HG02610 (cell line): ENCODE results near the gene NEGR1.
A peak's percentile ranks its signal among the peaks of the same experiment; 100 is the strongest.
"Not testable (repeated sequence)": the region's sequence is repeated elsewhere in the genome, so short reads cannot be mapped to it uniquely, and the experiment has no call there.

ENCODE experiments used
- ATAC-seq: cut with Tn5 transposase; IDR thresholded peaks from one replicate; pipeline ENCODE4 v1.9.1; 2021; ENCODE audit warnings: mild to moderate bottlenecking, moderate library complexity; ENCODE audit not compliant: unreplicated experiment

Gene NEGR1

DNA sequence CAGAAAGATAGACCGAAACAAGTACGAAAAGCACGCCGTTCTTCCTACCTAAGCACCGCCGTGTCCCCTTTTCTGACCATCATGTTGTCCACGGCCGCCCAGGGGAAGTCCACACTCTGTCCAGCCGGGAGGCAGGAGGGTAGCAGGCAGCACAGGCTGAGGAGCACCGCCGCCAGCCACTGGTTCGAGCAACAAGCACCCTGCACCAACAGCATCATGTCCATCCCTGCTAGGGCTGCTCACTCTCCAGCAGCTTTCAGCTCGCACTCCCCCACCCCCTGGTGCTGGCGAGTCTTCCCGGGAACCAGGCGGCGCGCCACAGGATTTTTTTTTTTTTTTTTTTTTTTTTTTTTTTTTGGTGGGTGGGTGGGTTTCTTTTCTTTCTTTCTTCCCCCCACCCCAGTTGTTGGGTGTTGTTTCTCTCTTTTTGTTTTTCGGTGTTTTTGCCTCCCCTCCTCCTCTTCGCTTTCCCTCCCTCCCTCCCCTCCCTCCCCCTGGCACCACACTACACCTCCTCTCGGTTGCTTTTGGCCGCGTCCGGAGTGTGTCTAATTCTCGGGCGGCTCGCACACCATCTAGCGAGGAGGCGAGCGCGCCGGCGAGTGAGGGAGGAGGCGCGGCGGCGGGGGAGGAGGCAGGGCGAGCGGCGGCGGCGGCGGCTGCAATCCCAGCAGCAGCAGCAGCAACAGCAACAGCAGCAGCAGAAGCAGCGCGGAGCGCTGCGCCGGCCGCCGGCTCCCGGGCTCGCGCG lies at the start of gene NEGR1:
NEGR1 (minus strand) TSS at position 269 of the 751 bp plus-strand sequence.
- peak; percentile 47 for ATAC-seq

DNA sequence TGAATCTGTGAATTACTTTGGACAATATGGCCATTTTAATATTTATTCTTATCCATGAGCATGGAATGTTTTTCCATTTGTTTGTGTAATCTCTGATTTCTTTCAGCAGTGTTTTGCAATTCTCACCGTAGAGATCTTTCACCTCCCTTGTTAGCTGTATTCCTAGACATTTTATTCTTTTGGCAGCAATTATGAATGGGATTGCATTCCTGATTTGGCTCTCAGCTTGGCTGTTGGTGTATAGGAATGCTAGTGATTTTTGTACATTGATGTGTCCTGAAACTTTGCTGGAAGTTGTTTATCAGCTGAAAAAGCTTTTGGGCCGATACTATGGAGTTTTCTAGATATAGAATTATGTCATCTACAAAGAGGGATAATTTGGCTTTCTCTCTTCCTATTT lies 44.2 kb upstream of the NEGR1 start:
- no peak for ATAC-seq

DNA sequence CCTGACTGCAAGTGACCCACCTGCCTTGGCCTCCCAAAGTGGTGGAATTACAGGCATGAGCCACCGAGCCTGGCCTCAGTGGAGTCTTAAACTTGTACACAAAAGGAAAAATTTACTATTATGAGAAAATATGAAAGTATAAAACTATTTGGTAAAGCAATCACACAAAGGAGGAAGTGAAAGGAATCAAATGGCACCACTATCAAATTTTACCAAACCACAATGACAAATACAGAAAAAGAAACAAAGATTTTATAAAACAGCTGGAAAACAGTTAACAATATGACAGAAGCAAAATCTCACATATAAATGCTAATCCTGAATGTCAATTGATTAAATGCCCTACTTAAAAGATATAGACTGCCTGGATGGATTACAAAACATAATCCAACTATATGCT lies 42.1 kb upstream of the NEGR1 start:
- ATAC-seq = no peak

DNA sequence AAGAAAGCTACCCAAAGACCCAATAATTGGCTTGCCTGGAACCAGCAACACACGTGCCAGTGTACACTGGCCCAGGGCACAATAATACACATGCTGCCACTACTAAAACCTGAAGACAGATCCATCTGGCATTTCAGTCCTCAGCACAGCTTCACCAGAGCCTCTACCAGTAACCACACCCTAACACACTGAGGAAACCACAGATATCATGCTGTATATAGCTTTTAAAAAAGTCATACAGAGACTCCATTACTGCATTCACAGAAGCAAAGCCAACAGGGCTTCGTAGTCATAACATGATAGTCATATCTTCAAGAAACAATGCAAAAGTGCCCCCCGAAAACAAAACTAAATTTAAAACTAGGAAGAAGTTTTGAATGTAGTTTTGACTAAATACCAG lies 40.6 kb upstream of the NEGR1 start:
- peak; percentile 83 for ATAC-seq

DNA sequence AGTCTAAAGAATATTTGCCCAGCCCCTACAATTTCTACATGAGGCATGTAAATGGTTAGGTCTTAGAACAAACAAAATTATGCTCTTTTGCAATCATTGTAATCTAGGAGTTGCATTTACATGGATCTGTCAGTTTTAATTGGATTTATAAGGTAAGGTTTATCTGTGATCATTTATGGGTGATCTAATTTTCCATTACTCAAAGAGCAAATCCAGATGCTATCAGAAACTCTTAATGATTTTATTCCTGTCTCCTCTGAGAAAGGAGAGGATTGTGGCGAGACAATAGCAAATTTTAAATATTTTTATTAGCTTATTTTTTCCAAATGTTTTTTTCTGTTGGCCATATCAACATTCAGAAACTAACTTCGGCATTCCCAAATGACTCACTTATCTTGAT lies 14.2 kb upstream of the NEGR1 start:
- ATAC-seq = no peak

DNA sequence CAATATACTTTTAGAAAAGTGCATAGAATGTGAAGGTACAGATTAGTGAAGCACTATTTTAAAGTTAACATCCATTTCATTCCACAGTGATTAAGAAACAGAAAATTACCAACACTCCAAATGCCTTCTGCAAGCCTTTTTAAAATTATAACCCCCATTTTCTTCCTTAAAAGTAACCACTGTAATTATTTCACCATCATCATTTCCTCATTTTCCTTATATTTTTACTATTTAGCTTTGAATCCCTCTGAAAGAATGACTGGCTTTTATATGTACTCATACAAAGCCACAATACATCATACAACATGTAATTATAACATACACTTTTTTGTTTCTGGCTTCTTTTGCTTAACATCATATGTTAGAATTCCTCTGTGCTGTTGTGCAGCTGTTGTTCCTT lies 6.5 kb upstream of the NEGR1 start:
- no peak for ATAC-seq

DNA sequence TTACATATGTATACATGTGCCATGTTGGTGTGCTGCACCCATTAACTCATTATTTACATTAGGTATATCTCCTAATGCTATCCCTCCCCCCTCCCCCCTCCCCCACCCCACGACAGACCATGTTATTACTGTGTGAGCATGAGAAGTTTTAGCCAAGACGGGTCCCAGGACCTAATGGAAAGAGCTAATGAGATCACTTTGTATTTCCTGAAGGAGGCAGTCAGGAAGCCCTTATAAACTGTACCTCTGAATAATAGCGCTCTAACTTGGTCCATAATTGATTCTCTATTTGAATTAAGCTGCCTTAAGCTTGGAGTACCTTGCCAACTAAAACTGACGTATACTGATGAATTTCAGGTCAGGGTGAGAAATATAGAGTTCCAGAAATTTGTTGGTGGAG lies 4.1 kb upstream of the NEGR1 start:
- ATAC-seq = no peak

DNA sequence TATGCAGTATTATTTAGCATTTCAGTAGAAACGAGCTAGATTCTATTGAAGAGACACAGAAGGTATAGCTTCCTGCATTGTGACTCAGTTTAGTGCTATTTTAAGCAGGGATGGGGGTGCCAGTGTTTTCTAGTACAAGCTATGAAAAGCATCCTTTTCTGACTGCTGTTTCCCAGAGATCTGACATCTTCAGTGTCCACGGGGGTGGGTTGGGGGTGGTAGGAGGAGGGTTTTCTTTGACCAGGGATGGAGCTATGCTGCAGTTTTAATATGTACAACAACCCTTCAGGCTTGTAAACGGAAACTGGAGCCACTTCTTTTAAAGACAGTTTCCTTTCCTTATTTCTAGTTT lies 2.7 kb upstream of the NEGR1 start:
- no peak for ATAC-seq

DNA sequence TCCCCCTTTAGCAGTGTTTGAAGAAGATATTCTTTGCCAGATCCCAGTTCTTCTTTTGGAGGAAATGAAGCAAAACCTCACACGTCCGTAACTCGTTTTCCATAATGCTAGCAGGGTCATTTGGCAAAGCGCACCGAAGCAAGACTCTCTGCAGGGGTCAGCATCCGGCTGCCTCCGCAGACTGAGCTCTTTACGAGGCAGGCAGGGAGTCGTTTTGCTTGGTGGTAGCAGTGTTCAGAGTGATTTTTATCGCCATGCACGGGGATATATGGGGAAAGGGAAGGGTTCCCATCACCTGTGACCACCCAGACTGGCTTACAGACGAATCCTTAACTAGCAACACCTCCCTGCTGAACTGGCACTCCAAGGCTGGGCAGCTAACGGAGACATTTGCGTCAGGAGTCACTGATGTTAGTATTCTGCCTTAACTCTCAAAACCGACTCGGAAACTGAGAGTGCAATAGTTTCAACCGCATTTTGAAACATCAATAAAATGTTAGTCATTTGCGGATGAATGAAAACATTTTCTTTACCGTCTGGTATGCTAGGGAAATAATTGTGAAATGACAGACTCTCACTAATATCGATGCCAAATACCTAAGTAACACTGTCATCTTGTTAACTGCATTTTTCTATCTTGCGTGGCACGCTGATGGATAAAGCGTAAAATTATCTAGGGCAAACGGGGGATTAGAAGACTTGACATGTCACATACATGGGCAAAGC lies 2.2 kb upstream of the NEGR1 start:
- peak; percentile 81 for ATAC-seq

DNA sequence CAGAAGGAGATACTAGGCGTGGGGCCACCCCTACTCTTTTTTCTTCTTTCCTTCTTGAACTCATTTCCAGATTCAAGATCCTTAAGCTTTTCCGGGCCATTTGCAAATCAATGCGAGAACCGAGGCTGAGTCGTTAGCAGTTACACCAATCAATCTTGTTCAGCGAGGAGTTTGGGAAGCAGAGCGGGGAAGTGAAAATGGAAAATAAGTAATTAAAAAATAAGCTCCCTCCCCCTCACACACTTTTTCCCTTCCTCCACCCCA lies 1.7 kb upstream of the NEGR1 start:
- ATAC-seq = no peak

DNA sequence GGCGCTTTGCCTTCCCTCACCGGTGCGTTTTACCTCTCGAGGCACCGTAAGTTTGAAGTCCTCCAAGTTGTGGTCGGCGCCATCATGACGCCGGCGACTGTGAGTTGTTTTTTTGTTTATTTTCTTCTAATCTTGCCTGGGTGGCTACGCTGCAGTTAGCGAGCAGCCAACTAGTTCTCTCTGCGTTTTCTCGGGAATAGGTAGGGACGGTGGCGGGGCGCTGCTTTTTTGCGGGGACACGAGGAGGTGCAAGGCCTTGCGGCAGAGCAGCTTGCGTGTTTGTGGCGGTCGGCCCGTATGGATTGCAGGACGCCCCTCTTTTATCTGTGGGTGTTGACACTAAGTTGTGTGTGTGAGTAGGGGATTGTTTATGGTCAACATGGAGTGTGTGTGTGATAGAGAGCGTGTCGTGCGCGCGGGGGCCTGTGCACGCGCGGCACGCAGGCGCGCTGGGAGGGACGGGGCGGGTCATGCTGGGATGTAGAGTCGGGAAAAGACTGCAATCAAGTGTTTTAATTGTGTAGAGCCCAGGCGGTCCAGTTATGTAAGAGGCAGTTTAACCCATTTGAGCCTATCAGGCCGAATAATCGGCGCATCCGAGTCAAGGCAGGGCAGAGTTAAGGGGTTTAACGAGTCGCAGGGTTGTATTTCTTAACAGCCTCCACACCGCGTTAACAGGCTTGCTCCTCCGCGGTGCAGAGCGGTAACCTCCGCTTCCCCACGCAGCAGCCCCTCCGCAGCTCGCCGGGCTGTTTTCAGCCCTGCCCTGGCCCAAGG lies 1.2 kb upstream of the NEGR1 start:
- ATAC-seq = no peak

DNA sequence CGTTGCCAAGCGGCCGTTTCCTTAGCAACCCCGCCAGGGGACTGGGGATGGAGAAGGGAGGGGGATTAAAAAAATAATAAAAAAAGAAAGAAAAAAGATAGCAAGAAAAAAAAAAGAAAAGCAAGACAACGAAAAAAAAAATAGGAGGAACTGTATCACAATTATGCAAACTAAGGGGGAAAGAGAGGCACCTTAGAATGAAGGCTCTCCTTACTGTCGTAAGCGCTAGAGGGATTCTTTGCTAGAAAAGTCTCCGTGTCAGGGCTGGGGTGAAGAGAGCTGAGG lies 625 bp upstream of the NEGR1 start:
- ATAC-seq = peak; percentile 5

DNA sequence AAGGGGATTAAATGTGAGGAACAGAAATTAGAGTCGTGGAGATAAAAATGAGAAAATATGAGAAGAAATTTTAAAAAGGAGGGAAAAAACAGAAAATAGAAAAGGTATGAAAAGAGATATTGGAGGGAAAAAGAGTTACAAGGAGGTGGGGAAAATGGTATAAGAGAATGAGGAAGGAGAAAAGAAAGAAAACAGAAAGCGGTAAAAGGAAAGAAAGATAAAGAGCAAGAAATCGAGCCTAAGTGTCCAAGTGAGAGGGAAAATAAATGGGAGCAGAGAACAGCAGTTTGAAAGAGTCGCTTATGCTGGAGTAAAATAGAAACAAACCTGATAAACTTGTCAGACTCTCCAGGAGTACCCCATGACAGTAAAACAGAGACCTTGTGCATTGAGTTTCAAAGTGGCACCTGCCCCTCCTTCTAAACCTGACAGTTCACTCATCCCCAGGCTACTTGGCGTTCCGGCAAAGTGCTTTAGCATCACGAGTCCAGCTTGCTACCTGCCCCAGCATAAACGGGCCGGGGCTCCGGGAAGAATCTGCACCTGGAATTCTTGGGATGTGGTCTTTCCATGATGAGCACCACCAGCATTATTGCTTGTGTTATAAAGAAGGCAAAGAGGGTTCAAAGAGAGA lies 585 bp downstream of the NEGR1 start:
- no peak for ATAC-seq

DNA sequence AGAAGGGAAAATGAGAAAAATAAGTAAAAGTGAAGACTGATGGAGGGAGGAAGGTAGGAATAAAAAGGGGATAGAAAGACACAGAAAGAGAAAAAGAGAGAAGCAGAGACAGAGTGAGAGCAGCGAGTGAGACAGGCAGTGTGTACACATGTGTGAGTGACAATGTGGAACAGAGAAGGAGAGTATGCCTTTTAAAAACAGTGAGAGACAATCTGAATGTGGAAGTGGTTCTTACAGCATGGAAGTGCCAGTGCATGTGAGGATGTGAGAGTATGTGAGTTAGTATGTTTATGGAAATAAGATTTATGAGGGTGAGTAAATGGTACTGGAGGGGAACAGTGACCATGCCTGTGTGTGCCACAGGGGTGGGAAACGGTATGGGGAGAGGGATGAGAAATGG lies 1.2 kb downstream of the NEGR1 start:
- ATAC-seq = no peak

DNA sequence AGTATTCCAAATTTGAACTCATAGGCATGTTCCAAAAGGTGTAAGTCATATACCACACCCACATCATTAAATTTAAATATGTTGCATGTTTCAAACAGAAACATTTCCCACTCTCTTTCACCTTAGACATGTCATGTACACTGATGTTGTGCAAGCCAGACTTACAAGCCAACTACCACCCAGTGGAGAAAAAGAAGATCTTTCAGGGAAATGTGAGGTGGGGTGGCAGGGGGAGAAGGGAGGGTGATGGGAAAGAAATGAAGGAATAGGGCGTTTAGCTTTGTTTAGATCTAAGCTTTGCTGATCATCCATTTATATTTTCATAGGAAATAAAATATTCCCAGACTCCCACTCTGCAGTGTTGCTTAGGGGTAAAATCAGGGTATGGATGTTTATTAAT lies 1.6 kb downstream of the NEGR1 start:
- no peak for ATAC-seq

DNA sequence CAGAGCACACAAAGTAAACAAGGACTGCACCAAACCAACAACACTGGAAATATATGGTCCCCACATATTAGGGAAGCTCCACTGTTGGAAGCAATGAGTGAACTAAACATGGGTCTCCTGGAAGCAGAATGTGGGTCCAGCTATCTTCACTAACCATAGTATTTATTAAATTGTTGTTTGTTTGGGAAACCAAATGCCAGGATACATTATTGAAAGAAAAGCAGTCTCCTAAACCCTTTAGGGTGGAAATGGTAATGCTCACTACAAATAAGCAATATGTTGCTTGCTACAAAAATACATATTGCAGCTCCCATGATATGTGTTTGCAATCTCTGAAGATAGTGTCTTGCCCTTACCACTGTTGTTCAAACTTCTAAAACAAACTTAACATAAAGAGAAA lies 2.2 kb downstream of the NEGR1 start:
- ATAC-seq = no peak

DNA sequence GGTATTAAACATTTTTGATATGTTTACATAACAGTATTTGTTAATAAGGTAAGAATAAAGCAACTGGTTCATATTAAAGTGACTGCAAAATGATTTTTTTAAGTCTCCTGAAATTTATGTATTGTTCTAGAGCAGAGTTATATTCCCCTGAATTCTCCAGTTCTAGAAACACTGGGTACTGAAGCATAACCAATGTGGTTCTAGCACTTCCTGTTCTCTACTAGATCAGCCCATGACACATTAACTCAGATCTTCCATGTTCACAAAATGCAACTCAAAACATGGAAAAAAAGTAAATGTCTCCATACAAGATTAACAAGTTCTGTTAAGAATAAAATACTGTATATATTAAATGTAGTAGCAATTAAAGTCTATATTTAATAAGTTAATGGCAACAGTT lies 3.9 kb downstream of the NEGR1 start:
- no peak for ATAC-seq

DNA sequence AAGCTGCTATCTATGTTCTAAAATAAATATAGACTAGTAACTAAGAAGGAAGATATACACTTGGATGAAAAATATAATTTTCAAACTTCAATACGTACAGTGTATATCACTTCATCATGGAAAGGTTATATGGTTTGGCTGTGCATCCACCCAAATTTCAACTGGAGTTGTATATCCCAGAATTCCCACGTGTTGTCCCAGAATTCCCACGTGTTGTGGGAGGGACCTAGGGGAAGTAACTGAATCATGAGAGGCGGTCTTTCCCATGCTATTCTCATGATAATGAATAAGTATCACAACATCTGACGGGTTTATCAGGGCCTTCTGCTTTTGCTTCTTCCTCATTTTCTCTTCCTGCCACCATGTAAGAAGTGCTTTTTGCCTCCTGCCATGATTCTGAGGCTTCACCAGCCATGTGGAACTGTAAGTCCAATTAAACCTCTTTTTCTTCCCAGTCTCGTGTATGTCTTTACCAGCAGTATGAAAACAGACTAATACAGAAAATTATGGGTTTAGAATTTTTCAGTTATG lies 10.7 kb downstream of the NEGR1 start:
- no peak for ATAC-seq

DNA sequence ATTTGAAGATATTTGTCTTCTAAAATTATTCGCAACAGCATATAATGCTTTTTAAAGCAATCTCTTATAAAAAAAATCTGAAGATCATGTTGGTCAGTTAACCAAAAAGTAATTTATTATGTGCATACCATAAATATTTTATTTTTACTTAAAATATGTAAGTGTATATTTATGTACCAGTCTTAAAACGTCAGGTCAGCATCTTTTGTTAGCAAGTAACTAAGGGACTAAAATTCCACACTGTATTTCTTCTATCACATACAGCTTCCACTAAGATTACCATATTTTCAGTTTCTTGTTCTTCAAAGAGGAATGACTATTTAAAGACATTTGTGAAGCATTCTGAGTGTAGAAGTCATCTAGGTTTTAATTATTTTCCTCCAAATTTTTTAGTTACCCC lies 19.6 kb downstream of the NEGR1 start:
- ATAC-seq = no peak

DNA sequence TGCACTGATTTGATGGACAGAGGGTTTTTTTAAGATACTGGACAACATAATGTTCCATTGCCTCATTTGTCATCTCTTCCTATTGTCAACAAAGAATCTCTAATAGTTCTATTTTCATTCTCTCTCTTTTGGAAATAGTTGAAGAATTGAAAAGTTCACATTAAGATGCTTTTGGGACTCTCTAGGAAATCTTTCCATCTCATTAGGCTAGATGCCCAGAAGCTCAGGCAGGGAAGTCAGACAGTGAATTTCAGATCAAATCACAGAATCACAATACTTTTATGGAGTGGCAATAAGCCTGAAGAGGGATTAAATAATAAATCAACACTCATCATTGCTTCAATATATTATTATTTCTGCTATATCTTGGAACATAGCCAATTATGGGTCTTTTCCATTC lies 29.2 kb downstream of the NEGR1 start:
- ATAC-seq = no peak

DNA sequence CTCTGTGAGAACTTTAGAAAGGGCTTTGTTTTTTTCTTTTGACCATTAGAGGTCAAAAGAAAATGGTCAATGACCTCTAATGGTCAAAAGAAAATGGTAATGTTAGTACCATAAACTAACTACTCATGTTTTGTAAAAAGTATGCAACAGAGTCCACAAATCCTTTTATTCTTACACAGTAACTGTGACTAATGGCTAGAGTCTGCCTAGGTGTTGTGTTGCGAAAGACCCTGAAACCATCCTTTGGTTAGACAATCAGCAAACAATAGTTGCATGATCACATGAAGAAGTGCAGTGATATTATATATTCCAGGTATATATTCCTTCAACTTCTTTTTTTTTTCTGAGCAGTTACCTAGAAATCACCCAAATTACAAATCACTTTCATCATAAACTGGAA lies 40.9 kb downstream of the NEGR1 start:
- no peak for ATAC-seq

DNA sequence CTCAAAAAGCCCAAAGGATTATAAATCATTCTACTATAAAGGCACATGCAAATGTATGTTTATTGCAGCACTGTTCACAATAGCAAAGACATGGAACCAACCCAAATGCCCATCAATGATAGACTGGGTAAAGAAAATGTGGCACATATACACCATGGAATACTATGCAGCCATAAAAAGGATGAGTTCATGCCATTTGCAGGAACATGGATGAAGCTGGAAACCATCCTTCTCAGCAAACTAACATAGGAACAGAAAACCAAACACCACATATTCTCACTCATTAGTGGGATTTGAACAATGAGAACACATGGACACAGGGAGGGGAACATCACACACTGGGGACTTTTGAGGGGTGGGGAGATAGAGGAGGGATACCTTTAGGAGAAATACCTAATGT lies 46.4 kb downstream of the NEGR1 start:
- not testable (repeated sequence) for ATAC-seq
